HG03565 (cell line): ENCODE results near the gene RPS6KB2.

Experiments used
- ATAC-seq: cut with Tn5 transposase; IDR thresholded peaks from one replicate; pipeline ENCODE4 v1.9.1; 2021; ENCODE audit warnings: mild to moderate bottlenecking, moderate library complexity; ENCODE audit not compliant: unreplicated experiment

Gene RPS6KB2

DNA sequence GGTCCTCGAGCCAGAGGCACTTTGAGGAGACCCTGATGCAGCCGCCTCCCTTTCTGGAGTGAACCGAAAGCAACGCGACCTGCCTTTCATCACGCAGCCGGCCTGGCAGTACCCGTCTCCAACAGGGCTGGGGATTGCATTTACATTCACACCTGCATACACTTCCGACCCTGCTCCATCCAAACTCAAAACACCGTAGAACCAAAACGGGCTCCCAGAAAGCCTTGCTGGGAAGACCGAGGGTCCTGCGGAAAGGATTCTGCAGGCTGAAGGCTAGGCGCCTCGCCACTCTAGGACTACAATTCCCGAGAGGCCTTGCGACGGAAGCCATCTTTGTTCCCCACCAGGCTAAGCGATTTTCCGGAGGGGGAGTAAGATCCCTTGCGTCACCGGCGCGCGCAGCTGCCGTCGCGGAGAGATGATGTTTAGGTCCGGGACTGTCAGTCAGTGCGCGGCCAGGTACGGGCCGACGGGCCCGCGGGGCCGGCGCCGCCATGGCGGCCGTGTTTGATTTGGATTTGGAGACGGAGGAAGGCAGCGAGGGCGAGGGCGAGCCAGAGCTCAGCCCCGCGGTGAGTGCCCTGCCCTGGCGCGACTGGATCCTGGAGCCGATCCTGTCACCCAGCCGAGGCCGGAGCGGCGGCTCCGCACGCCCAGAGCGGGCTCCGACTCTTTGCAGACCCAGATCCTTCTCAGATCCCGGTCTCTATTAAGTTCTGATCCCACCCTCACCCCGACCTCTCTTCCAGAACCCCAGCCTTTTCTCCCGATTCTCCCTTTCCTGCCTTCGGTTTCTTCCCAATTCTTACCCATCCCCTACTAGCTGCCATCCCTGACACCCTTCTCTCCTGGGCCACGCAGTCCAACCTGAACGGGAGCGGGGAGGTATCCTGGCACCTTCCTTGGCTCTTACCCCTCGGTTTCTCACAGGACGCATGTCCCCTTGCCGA lies at the start of gene RPS6KB2:
TSS of gene RPS6KB2 (plus strand) at position 443 of the 950 bp plus-strand sequence. CDS start at position 495, 52 bp downstream.
- ATAC-seq: peak; percentile 84

DNA sequence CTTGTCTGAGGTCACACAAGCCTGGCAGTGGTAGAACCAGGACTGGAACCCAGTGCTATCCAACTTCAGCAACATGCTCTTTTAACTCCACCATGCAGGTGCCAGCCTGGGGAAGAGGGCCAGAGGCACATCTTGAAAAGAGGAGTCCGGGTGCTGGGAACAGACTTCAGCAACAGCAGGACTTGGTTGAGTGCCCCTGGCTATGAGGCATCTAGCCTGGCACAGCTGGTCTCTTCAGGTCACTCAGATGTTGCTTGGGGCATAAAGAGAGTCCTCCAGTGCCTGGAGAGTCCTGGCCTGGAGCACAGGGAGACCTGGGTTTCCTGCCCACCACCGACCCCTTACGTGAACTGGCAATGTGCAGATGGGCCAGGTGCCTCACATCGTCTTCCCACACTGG lies 49.8 kb upstream of the RPS6KB2 start:
- ATAC-seq: no peak

DNA sequence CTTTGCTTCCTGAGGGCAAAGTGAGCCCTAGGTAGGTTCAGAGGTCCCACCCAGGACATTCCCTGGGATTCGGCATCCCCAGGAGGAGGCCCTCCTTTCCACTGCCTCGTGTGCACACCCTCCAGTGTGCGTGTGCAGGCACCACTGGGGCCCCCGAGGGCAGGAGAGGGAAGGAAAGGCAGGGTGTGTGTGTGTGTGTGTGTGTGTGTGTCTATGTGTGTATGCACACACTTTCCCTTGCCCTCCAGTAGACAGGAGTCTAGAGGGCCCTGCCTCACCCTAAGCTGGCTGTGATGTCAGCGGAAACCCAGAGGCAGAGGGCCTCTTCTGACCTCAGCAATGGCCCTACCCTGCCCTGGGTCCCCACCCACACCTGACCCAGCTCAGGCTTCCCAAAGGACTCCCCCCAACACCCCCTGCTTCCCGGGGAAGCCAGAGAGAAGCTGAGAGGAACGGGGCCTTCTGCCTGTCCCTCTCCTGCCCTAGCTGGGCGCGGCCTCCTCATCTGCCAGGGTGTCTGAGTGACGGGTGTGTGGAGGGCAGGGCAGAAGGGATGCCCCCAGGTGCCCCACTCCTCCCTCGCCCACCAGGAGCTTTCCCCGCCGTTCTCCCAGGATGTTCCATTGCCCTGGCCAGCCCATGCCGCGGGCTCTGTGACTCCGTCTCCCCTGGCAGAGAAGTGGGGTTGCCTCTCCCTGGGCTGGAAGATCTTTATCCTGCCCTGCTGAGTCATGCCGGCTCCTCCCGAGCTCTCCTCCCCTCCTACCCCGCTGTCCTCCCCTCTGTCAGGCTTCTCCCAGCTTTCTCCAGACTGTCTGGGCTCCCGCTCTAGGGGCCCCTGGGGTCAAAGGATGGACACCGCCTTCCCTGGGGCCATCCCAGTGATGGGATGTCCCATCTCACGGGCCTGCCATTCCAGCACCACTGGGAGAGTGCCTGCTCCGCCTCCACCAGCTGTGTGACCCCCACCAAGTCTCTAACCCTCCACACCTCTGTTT lies 48.9 kb upstream of the RPS6KB2 start:
- ATAC-seq: no peak

DNA sequence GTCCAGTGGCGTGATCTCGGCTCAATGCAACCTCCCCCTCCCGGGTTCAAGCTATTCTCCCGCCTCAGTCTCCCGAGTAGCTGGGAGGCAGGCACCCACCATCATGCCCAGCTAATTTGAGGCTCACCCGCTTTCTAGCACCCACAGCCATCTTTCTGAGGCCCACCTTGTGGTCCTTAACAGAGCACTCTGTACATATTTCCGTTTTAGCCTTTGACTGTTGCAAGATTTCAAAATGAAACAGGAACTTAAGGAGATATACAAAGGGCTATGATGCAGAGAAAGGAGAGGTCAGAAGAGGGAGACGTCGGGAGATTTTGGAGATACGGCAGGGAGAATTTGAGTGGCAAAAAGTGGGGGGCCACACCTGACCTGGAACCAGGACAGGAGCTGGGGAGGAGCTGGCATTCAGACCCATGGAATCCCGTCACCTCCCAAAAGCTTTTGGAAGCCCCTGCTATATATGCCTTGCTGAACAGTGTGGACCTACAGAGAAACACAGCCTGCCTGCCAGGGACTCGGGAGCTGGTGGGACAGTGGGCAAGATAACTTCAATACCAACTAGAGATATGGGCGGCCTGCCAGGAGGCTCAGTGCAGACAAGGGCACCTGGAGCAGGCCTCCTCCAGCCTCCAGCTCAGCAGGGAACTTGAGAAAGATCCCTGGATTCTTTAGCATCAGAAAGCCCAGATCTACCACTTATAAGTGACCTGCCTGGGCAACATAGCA lies 46.9 kb upstream of the RPS6KB2 start:
- ATAC-seq: no peak

DNA sequence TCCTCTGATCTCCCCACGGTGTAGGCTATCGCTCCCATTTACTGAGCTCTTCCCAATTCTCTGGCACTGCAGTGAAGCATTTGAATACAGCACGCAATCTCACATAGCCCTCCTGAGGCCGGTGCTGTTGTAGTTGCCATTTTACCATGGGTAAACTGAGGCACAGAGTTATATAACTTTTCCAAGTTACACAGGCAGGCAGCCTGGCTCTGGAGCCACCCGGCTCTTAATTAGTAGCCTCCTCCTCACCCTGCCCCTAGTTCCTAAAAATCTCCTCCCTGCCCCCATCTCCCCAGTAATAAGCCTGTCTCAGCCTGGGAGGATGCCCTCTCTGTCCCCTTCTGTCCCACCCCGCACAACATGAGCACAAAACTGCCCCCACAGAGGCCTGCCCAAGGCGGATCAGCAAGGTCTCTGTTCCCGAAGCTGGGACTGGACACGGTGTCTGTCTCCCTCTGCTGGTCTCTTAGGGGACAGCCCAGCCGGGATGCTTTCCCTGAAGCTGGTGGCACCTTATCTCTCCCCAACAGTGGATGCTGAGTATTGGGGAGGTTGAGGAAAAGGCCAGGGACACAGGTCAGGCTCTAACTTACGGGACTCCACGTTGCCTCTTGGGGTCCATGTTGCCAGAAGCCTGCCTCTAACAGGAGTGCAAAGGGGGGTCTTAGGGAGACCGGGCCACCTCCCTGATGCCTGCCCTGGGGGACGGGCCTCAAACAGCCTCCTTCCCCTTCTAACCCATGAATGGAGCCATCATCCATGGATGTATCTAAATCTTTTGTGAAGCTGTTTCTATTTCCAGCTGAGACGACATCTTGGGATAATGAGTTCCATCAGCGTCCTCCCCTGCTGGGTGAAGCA lies 45.8 kb upstream of the RPS6KB2 start:
- ATAC-seq: no peak

DNA sequence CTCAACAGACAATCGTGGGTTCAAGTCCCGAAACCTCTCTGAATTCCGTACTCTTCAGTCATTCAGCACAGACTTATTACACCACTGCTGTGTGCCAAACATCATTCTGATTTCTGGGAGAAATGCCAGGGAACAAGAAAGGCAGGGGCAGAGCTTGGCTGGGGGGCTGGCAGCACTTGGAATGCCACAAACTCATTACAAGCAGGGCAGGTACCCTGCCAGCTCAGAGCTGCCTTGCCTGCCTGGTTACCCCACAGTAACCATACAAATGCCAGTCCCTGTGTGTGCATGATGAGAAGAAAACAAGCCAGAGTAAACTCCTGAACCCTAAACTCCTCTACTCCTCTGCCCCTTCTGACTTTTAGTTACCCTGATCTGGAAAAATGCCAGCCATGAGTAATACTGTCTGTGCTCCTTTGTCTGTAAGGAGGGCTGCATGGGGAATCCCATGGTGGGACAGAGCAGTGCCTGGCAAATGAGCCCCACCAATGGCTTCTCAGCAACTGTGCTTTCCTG lies 43.4 kb upstream of the RPS6KB2 start:
- ATAC-seq: no peak

DNA sequence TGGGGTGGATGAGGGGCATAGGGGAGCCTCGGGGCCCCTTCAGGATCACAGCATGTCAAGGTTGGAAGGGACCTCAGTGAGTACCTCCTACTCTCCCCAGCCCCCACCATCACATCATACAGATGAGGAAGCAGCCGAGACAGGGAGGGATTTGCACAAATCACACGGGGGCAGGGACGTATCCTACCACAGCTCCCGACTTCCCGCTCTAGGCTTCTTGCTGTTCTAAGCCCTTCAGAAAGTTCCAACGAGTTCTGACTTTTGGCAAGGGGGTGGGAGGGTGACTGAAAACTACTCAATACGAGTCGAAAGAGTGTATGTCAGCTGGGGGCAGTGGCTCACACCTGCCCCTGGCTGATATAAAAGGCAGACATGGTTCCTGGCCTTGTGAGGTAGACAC lies 41.2 kb upstream of the RPS6KB2 start:
- no peak for ATAC-seq

DNA sequence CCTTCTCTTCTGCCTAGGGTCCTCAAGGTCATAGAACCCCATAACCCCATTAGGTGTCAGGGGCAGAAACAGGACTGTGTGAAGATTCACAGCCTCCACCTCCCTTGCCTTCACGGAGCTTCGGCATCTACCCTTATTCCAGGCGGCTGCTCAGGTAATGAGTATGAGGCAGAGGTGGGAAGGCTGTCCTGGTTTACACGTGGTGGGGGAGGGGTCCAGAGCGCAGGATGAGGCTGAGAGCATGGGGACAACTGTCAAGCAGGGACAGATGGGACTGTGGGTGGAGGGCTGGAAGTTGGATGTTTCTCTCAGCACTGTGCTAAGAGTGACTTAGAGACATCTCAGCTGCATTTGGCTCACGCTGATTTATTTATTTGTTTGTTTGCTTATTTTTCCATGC lies 40.8 kb upstream of the RPS6KB2 start:
- no peak for ATAC-seq

DNA sequence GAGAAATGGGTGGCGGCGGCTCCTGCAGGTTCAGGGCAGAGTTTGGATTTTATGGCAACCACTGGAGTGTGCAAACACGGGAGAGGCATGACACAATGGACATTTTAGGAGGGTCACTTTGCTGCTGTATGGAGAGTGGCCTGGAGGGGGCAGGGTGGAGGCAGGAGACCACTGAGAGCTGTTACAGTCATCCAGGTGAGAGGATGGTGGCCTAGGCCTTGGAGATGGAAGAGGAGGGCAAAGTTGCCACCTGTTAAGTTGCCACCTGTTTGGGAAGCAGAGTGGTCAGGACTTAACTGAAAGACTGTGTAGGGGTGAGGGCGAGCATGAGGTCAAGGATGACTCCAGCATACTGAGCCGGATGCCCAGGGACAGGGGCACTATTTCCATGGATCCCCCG lies 38.8 kb upstream of the RPS6KB2 start:
- ATAC-seq: no peak

DNA sequence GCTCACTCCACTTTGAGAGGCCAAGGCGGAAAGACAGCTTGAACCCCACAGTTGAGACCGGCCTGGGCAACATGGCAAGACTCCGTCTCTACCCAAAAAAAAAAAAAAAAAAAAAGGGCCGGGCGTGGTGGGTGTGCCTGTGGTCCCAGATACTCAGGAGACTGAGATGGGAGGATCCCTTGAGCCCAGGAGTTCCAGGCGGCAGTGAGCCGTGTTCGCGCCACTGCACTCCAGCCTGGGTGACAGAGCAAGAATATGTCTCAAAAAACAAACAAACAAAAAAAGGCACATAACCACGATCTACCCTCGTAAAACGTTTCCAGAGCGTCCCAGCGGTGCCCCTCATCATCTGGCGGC lies 37.4 kb upstream of the RPS6KB2 start:
- ATAC-seq: no peak

DNA sequence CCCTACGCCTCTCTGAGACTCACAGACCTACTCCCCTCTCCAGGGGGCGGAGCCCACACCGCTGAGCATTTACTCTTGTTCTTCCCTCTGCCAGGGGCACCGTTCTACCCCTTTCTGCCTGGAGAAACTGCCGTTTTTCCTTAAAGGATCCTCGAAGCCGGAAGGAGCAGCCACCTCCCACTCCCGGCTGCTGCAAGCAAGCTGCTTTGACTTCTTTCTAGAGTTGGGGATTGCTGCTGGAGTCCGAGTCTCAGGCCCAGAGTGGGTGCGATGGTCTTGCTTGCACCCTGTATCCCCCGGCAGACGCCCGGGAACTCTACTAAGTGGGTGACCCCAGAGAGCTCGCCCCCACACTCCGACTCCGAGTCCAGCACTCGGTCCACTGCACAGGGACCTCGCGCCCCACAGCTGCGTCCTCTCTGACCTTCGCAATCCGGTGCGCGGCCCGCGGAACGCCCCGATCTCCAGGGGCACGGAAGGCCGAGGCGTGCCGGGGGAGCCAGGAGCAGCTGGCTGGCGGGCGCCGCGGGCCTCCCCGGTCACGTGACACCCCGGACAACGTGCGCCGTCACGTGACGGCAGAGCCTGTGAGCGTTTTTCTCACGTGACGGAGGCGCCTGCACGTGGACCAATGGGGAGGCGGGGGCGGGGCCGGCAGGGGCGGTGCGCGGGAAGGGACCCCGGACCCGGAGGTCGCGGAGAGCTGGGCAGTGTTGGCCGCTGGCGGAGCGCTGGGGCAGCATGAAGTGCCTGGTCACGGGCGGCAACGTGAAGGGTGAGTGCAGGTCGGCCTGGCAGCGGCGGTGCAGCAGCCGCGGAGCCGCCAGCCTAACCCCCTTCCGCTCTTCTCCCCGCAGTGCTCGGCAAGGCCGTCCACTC lies 36.8 kb upstream of the RPS6KB2 start, which contains the start of gene RAD9A:
TSS of gene RAD9A (plus strand) at position 683 of the 879 bp plus-strand sequence. CDS start at position 742, 59 bp downstream.
- ATAC-seq: peak; percentile 62

DNA sequence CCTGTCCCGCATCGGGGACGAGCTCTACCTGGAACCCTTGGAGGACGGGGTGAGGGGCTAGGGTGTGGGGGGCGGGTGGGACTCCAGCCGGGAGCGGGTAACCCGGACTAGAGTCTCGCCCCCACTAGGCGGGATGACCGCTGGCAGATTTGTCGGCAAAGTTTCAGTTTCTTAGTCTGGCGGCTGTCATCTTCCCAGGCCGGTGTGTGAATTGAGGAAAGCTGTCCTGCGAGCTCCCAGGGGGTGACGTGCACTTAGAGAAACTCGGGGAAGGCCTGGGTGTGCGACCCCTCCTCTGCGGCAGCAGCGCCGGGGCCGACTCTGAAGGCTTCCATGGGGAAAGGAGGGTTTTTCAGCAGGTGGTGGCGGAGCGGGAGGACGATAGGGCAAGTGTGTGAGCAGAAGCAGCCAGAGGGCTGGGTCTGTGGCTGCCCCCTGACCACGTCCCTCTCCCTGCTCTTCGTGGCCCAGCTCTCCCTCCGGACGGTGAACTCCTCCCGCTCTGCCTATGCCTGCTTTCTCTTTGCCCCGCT lies 36.0 kb upstream of the RPS6KB2 start:
- ATAC-seq: no peak

DNA sequence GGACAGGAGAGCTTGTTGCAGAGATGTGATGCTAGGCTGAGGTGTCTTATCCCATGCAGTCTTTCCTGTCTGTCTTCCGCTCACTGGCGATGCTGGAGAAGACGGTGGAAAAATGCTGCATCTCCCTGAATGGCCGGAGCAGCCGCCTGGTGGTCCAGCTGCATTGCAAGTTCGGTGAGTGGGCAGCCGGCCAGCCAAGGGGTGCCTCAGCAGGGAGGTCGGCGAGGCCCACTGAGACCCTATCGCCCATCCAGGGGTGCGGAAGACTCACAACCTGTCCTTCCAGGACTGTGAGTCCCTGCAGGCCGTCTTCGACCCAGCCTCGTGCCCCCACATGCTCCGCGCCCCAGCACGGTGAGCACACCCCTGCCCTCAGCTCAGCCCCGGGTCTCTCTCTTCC lies 34.9 kb upstream of the RPS6KB2 start:
- ATAC-seq: no peak

DNA sequence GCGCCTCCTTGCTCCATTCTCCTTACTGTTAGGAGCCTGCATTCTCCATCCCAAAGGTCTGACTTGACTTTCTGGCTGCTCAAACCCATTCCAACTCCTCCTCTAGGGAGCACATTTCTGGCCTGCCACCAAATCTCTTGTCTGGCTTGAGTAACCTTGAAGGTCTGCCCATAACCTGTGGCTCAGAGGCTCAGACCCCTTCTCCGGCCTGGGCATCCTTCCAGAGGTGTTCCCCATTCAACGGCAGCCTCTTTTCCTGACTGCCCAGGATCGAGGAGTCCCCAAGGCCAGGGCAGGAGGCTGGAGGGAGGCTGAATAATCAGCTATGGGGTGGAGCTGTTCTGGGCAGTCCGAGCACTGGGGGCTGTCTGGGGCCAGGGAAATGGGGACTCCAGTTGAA lies 34.3 kb upstream of the RPS6KB2 start:
- no peak for ATAC-seq

DNA sequence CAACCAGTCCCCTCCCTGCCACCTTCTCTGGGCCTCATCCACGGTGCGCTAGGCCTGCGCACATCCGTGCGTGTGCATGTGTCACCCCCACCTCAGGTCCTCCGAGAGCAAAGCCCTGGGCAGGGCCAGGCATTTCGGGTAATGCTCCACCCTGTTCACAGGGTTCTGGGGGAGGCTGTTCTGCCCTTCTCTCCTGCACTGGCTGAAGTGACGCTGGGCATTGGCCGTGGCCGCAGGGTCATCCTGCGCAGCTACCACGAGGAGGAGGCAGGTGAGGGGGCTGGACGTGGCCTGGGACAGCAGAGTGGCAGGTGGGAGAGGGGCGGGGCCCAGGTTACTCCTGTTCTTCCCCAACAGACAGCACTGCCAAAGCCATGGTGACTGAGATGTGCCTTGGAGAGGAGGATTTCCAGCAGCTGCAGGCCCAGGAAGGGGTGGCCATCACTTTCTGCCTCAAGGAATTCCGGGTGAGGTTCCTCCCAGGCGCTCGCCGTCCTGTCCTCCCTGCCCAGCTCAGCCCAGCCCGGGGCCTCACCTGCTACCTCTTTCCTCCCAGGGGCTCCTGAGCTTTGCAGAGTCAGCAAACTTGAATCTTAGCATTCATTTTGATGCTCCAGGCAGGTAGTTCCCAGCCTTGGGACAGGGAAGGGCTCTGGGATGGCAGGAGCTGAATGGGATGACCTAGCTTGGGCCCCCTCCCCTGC lies 32.6 kb upstream of the RPS6KB2 start:
- ATAC-seq: no peak

DNA sequence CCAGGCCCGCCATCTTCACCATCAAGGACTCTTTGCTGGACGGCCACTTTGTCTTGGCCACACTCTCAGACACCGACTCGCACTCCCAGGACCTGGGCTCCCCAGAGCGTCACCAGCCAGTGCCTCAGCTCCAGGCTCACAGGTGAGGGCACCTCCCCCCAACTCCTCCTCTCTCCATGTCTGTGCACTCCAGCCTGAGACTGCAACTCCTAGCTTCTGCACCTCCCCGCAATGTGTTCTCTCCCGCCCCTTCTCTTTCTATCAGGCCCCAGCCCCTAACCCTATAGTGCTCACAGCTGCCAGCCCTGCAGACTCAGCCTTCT lies 32.1 kb upstream of the RPS6KB2 start:
- ATAC-seq: no peak

DNA sequence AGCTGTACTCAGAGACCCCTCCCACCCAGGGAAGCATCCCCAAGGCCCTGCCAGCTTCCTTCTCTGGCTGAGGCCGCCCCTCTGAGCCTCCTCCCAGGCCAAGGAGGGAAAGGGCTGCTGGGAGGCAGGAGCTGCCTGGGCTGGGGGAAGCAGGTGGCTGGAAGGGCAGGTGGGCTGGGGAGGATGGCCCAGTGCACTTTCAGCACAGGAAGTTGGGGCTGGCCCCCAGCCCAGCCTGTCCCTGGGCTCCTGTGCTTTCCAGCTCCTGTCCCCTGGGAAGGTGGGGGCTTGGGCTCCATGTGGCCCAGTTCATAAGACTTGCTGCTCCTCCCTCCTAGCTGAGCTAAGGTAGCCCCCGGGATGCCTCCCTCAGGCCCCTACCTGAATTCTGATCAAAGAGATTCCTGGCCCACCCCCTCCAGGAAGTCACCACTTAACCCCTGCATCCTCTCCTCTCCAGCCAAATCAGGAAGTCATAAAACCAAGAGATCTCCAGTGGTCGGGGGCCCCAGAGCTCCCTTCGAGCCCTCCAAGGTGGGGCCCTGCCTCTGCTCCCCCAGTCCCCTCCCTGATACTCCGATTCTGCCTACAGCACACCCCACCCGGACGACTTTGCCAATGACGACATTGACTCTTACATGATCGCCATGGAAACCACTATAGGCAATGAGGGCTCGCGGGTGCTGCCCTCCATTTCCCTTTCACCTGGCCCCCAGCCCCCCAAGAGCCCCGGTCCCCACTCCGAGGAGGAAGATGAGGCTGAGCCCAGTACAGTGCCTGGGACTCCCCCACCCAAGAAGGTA lies 31.5 kb upstream of the RPS6KB2 start:
- ATAC-seq: no peak
